Hepatic stellate cell (primary cell): ENCODE results near the gene ATP10B.

Source experiments
- DNase-seq: peaks from one replicate; pipeline ENCODE4 v3.0.0; 2011; ENCODE audit warnings: low spot score

ATP10B gene

DNA sequence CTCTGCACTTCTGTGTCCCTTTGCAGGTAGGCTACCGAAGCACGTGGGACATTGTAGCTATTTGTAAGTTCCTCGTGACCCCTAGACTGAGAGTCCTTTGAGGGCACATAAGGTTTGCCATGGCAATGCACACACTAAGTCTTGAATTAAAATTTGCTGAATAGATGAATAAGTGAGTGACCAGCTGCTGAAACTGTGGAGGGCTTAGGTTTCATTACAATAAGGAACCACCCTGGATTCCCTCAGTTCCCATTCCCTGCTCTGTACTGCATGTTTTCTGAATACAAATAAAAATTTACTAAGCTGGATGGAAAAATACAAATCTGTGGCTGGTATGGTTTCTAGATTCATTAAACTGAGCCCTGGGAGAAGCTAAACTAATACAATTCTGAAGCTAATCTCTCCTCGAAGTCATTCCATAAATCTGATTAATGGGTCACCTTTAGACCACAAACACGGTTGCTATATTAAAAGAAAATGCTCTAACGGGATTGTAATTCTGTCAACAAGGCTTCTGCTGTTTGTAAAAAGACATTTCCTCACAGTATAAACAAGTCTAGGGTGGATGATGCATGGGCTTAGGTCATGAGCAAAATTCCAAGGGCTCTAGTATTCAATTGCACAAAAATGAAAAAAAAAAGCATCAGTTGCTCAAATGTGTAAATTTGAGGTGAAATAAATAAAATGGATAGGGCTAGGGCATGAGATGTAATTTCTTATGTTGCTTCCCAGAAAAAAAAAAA lies 172.3 kb downstream of the ATP10B start:
- no peak for DNase-seq

DNA sequence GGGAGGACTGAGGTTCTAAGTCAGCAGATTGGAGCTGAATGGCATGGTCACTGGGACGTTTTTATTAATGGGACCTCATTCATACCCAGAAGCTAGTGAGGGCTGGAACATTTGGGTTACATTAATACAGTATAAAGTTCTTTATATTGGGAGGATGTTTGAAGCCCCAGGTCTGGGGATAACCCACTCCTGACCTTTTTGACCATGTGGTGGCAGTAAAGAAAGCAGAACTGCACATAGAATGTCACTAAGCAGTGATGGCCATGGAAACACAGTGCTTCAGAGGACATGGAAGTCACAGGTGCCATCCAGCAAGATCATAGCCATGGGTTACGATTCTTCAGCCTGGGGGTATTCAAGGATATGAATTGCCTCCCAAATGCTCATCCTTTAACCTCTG lies 176.0 kb downstream of the ATP10B start:
- DNase-seq, result no peak

DNA sequence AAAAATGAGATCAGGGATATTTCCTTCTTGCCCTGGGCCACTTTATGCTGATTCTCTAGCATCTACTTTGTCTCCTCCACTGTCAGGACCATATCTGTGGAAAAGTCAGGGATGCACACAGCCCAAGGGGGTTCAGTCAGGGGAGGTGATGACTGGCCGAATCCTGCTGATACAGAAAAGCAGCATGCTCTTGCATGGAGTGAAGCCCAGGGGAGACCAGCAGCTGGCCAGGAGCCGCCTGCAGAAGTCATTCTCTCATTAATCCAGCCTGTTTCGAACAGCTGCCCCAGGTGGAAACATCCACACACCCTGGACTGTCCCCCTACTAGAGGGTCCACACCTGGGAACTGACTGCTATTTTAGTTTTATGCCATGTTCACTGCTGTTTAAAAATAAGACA lies 177.1 kb downstream of the ATP10B start:
- no peak for DNase-seq

DNA sequence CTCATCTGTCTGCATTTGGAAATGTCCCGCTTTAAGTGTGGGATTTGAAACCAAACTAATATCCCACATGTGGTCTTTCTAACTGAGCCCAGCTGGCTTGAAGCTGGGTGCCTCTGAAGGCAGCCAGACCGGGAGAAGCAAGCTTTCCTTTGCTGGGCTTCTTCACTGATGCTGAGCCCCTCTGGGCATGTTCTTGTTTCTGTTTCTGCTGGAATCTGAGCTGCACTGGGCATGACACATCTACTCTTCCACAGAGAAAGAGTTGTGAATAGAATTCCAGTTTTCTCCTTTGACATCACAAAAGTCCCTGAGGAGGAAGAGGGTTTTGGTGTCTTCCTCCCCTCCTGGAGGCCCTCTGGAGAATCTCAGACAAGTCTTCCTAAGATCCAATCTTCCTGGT lies 179.5 kb downstream of the ATP10B start:
- DNase-seq, result no peak

DNA sequence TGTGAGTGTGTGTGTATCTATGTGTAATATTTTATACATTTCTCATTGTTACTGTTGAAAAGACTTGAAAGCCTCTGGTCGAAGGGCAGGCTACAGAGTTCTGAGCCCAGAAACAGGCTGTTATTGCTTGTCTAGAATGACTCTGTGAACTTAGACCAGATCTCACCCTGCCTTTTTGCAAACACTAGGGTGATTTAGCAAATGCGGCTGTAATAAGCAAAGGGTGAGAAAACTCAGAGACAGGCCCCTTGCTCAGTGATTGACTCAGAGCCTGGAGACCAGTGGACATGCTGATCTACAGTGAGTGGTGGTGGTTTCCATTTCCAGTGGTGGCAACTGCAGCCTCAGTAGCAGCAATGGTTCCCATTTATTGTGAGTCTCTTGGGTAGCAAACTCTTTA lies 183.7 kb downstream of the ATP10B start:
- no peak for DNase-seq

DNA sequence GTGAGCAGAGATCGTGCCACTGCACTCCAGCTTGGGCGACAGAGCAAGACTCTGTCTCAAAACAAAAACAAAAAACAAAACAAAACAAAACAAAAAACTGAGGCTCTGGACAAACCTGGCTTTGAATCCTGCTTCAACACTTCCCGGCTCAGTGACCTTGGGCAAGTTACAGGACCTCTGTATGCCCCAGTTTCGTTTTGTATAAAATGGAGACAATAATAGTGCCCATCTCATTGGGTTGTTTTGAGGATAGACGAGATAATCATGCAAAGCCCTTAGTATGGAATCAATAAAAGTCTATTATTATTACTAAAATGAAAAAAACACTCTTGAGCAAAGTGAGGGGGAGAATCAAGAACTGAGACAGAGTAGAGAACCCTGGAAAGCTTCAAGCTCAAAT lies 184.9 kb downstream of the ATP10B start:
- no peak for DNase-seq

DNA sequence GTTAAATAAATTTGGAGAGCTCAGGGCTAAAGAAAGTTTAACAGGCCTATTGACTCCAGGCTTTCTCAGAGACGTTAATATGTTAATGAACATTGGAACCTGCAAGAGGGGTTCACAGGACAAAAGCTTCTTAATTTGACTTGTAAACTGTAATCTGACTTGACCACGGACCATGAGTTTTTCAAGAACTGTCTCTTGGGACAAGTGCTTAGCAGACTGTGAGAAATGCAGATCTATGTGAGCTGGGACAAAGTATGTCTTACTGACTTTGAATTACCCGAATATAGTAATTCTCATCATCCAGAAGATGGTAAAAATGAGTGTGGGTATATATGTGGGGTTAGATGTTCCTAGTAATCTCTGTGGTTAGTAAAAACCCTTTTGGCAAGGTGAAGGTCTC lies 186.6 kb downstream of the ATP10B start:
- DNase-seq, result no peak

DNA sequence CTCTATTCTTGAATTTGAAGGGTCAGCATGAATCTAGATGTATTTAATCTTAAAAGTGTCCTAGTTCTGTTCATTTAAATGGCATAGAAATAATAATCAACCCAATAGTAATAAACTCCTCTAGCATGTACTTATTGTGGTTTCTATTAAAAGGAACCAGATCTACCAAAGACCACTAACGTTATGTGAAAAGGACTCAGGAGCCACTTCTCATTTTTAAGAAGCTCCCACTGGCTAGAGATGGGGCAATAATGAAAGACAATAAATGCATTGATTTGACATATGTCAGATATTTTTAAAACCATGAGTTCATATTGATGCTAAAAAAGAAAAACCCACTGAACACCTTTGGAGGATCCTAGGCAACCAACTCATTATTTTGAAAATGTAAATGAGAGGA lies 191.9 kb downstream of the ATP10B start:
- DNase-seq, result no peak

DNA sequence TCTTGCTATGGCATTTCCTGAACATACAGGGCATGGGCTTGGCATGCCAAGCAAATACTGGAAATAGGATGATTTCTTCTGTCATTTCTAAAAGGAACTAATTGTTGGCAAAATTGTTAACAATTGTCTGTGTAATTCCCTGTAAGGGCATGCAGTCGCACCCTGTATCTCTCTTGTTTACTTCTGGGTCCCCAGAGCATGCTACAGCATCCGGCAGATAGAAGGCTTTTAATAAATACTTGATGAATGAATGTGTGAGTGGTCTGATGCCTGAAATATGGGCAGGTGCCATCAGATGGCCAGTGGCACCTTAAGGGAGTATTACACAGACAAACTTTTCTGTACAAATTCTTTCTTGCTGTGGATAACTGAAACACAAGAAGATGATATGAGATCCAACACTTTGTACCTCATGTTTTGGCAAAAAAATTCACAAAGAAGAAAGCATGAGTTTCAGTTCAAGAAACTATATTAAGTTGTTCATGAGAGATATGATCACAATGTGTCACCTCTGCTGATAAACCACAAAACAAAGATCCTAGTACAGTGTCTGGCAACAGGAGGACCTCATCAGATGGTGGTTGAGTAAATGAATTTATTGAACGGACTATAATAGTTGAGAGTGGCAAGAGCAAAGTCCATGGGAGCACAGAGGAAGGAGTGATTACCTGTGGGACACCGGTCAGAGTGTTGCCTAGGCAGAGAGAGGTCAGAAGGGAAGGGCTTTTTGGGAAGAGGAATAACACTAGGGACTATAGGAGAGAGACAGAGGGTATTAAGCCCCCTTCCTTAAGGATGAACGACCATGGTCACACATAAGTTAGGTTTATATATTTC lies 194.2 kb downstream of the ATP10B start:
- no peak for DNase-seq

DNA sequence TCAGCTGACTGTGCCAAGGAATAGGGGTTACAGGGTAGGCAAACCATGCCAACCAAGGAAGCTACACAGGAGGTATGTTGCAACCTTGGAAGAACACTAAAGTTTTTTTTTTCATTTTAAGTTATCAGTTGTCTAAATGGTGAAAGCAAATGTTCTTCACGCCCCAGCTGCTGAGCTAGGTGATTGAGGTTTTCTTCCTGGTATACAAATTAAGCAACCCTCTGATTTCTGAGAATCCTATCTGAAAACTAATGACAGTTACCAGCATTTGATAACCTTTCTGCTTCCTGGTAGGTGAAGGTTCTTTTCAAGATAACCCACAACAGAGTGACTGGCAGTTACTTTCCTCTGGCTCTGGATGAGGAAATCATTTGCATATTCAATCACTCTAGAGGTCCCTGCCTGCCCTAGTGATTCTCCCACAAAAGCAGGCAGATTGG lies 194.9 kb downstream of the ATP10B start:
- no peak for DNase-seq

DNA sequence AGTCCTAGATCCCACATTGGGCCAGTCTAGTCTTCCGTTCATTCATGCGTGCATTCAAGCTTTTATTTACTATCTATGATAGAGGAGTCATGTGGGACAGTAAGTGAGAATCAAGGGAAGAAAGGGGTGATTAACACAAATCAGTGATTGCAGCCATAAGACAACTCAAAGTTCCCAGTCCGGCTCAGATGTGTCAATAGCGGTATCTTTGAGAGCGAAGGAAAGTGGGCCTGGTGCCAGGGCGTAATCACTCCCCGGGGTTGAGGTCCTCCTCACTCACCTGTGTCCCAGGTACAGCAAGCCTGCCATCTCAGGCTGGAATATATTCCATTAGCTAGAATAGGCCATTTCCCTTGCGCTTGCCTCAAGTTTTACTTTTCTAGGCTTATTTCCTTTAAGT lies 196.3 kb downstream of the ATP10B start:
- no peak for DNase-seq

DNA sequence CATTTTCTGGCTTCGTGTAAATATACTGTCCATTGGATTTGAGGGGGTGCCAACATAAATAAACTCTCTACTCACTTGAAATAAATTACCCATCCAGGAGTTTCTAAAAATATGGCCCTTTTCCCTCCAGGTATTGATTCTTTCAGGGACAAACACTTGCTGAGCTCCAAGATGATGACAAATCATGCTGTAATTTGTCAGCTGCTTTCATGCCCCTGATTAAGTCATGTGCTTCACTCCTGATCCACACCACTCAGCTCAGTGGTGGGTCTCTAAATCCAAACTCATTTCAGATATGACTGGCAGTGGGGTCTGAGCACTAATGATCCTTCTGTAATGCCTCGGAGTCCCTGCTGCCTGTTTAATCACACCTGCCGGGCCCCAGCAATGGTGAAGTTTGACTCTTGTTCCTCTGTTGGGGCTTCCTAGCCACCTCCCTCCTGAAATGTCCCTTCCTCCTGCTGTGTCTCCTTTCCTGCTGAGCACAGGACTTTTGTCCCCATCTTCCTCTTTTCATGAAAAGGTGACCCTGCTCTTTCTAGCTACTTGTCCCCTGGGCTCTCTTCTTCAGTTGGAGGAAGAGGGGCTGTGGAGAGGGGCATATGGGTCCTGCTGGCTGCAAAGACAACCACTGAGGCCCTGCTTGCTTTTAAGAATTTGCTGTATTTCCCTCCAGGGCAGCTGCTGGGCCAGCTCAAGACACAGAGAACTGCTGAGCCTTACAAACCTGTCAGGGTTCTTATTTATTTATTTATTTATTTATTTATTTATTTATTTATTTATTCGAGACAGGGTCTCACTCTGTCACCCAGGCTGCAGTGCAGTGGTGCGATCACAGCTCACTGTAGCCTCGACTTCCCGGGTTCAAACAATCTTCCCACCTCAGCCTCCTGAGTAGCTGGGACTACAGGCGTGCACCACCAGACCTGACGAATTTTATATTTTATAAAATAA lies 200.0 kb downstream of the ATP10B start:
- no peak for DNase-seq

DNA sequence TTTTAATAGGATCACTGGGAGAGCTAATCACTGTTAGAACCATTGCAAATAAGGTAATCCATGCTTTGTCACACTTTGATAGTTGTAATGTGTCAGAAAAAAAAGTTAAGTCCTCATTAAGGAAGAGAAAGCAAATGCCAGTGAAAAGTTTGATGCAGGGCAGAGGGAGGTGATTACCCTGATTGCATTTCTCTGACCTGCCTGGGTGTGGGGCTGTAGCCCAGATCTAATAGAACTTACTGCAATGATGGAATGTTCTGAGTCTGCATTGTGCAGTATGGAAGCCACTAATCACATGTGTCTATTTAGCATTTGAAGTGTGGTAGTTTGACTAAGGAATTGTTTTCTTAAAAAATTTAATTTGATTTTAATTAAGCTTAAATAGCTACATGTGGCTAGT lies 202.7 kb downstream of the ATP10B start:
- no peak for DNase-seq

DNA sequence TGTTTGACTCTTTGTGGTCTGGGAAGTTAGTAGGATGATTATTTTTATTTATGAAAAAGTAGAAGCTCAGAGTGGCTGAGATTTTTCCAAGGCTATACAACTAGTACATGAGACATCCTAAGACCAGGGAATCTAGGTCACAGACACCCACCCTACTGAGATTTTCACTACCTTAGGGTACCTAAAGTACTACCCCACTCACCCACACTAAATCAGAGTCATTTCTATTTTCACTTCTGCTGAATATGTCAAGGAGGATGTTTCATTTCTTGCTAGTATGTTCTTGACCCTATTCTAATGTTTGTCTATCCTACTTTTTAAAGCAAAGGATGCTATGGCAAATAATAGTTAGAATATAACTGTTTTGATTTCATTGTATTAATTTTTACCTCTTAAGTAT lies 206.0 kb downstream of the ATP10B start:
- no peak for DNase-seq

DNA sequence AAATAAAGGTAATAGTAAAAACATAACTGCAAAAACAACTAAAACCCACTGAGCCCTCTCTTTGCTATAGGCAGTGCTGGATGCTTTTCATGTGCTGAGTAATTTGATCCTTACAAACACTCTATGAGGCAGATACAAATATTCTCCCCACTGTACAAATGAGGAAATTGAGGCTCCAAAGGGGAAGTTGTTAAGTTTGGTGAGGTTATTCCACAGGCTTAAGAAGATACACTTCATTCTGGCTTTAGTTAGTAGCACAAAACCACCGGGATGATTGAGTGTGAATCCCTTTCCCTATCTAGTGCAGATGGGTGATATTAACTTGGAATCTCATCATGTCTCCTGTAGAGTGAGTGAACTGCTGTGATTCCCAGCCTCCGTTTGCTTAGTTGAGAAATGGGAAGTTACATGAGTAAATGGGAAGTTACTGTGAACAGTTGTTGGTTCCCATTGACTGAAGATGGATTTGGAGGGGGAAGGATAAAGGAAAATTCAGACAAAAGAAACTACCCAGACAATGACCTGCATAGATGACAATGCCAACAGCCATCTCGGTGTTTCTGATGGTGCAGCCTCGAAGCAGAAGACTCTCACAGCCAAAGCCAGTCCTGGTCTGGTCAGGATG lies 208.3 kb downstream of the ATP10B start:
- DNase-seq, result no peak

DNA sequence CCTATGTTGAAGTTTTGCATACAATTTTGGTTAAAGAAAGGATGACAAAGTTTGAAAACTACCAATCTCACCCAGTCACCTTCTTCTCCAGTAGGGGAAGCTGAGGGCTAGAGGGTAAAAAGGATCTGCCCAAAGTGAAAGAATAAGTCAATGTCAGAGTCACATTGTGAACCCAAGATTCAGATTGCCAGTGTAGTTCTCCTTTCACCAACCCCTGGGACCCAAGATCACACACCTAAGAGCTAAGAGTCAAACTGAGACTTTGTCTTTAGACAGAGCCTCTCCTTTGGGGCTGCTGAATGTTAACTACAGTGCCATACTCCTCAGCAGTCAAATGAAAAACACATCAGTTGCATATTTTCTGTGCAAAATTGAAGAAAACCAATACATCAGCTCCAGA lies 210.6 kb downstream of the ATP10B start:
- DNase-seq, result no peak

DNA sequence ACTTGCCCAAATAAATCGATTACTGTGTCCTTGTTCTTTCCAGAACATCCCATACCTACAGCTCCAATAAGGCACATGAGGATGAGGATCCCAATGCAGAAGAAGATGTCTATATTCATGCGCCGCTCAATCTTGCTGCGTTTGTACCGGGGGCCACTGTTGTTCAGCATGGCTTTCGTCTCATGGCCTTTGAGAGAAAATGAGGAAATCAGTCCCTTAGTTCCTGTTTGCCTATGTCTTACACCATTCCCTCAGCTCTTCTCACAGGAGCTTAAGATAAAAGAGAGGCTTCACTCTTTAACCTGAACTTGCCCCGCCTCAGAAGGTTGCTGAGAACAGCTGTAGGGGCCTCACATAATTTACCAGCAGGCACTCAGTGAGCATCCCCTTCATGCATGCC lies 211.6 kb downstream of the ATP10B start:
- DNase-seq, result no peak

DNA sequence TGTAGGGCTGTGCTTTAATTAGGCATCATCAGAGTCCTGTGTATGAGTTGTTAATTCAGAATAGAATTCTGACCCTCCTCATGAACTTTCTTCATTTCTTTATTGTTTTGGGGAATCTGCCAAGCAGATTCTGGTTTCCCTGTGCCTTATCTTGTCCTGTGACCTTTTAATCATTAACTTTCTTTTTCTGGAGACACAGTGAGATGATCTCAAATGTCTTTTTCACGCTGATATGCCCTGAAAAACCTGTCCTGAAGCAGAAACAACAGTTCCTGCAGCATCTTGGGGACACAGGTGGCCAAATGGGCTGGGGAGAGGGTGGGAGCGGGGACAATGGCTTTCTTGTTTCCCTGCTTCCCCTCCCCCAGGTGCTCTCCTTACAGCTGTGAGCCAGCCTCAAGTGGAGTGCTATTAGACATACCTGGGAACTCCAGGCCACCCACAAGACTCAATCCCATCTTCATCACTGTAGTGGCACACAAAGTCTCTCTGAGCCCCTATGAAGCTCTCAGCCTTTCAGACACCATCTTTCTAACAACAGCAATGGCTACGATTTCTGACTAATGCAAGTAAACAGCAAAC lies 213.8 kb downstream of the ATP10B start:
- DNase-seq, result no peak

DNA sequence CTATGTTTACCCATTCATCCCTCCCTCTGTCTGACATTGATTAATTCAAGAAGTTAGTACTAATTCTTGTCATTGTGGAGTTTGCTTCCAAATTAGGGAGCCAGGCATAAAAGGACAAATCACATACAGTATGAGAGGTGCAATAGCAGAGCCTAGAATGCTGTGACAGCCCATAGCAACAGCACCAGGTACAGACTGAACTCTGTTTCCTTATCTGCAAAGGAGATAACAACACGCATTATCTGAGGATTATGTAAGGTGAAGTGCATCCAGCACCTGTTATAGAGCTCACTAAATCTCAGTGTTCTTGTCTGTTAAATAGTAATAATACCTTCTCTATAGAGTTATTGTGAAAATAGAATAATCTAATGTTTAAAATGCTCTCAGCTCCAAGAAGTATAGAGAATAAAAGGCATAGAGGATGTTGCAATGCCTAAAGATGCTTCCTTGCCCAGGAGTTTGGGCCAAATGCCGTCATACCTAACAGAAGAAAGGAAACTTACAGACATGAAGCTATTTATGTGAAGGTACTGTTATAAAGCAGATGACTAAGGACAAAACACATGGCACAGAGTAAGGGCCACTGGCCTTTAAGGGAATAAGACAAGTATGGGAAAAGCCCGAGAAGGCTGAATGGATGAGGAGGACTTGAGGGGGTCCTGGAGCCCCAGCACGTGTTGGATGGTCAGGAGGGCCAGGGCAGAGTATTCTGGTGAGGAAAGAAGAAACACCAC lies 214.5 kb downstream of the ATP10B start:
- DNase-seq, result no peak

DNA sequence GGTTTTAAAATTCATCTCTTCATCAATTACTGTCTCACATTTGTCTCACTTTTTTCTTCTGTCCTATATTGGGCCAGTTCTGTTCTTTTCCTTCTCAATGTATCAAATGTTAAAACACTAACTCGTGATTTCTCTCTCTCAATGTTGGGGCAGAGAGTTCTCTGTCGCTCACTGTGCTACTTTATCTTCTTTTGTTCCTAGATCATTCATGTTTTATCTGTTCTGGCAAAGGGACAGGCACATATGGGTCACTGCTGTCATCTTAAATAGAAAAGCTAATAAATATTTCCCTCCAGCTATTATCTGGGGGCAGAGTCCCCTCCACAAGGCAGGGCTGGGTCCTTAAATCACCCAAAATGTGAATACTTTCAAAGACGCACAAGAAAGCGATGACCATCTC lies 216.3 kb downstream of the ATP10B start:
- no peak for DNase-seq

DNA sequence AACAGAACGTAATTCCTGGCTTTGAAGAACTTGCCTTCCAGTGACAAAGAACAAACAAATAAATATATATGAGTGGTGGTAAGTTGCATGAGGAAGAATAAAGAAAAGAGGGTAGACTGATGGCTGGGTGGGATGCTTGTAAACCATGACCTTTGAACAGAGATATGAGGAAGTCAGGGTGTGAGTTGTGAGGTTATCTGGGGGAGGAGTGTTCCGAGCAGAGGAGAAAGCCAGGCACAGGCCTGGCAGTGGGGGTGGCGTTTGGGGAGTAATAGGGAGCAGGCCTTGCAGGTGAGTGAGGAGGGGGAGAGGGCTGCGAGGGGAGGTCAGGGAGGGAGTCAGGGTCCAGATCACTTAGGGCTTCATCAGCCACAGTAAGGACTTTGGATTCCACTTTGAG lies 217.0 kb downstream of the ATP10B start:
- DNase-seq, result no peak
